Measurements from ENCODE around the gene SREBF2. TPM values are rescaled to one million over a fixed set of nuclear protein-coding genes. Genes with fewer than 3 reads are reported as not detected.

SREBF2 gene
- total RNA-seq, 1 experiment from 2014 or later, result 129 TPM

- BruUV-seq (replicated peaks), result no TSS peak
- H3K36me3 ChIP-seq (ENCODE audit: control insufficient read depth in 1 of 2, insufficient read depth in 2 of 2, low read length in 2 of 2), result peaks cover 45 to 61% of the 10 kb centered on the region in 2 experiments
- no peaks in the 10 kb centered on the region for H4K20me1 ChIP-seq (ENCODE audit: insufficient read depth)
- H3K27ac ChIP-seq (ENCODE audit: low read depth, low read length), result no peak overlapping the region
- intact Hi-C loops (cut with micrococcal nuclease), result no loop called here
- H3K4me3 ChIP-seq (replicated peaks in 1 of 2; ENCODE audit: low read depth in 1 of 2, low read length in 2 of 2), result no peak overlapping the region
- RAD21 ChIA-PET (ENCODE audit: low non-redundant PET in 1 of 2, low total read pairs in 2 of 2, uncharacterized antibody in 2 of 2, unreplicated experiment in 2 of 2), result no interaction called here
- no peaks in the 10 kb centered on the region for H3K9me2 ChIP-seq (ENCODE audit: insufficient read depth)
- H3K4me1 ChIP-seq (ENCODE audit: control insufficient read depth in 1 of 2, insufficient read depth in 2 of 2, low read length in 2 of 2), result no peaks in the 10 kb centered on the region
- no peak overlapping the region for H3K9ac ChIP-seq (ENCODE audit: low read length)
- no peak overlapping the region for H3K4me2 ChIP-seq (ENCODE audit: low read length)
- DNase-seq (ENCODE audit: low read depth, low spot score), result no peak
- no peak overlapping the region for H2AFZ ChIP-seq (ENCODE audit: low read depth, low read length, poor library complexity, severe bottlenecking)
- H3K79me2 ChIP-seq (ENCODE audit: insufficient read depth, low read length), result no peaks in the 10 kb centered on the region
- TF ChIP-seq SRF (IDR thresholded peaks at IDR 0.05; ENCODE audit: low read depth) (no peak), TCF7L2 (IDR thresholded peaks at IDR 0.05; ENCODE audit: borderline replicate concordance, extremely low read depth, insufficient read depth, insufficient read length) (no peak), FOSL1 (IDR thresholded peaks at IDR 0.05; ENCODE audit: low read depth) (no peak), RAD21 (IDR thresholded peaks at IDR 0.05; ENCODE audit: low read depth) (no peak), ELF1 (IDR thresholded peaks at IDR 0.05; ENCODE audit: borderline replicate concordance, low read depth) (no peak), ZFX (IDR thresholded peaks at IDR 0.05) (no peak), SP1 (IDR thresholded peaks at IDR 0.05; ENCODE audit: low read depth) (no peak), EGR1 (IDR thresholded peaks at IDR 0.05; ENCODE audit: low read depth) (no peak), EZH2phosphoT487 (IDR thresholded peaks at IDR 0.05; ENCODE audit: borderline replicate concordance) (no peak), EZH2 (IDR thresholded peaks at IDR 0.05) (no peak), CBX3 (IDR thresholded peaks at IDR 0.05; ENCODE audit: low read depth) (no peak)
- TF ChIP-seq, protein P1, sequence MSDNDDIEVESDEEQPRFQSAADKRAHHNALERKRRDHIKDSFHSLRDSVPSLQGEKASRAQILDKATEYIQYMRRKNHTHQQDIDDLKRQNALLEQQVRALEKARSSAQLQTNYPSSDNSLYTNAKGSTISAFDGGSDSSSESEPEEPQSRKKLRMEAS (IDR thresholded peaks at IDR 0.05), result no peak
- TF ChIP-seq, protein P2, sequence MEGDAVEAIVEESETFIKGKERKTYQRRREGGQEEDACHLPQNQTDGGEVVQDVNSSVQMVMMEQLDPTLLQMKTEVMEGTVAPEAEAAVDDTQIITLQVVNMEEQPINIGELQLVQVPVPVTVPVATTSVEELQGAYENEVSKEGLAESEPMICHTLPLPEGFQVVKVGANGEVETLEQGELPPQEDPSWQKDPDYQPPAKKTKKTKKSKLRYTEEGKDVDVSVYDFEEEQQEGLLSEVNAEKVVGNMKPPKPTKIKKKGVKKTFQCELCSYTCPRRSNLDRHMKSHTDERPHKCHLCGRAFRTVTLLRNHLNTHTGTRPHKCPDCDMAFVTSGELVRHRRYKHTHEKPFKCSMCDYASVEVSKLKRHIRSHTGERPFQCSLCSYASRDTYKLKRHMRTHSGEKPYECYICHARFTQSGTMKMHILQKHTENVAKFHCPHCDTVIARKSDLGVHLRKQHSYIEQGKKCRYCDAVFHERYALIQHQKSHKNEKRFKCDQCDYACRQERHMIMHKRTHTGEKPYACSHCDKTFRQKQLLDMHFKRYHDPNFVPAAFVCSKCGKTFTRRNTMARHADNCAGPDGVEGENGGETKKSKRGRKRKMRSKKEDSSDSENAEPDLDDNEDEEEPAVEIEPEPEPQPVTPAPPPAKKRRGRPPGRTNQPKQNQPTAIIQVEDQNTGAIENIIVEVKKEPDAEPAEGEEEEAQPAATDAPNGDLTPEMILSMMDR (IDR thresholded peaks at IDR 0.05 in 2 of 3, conservative IDR thresholded peaks at IDR 0.05 in 1 of 3; ENCODE audit: borderline replicate concordance in 1 of 3, insufficient read depth in 1 of 3, low read depth in 2 of 3, low read length in 2 of 3), result no peak
- TF ChIP-seq, protein P3, sequence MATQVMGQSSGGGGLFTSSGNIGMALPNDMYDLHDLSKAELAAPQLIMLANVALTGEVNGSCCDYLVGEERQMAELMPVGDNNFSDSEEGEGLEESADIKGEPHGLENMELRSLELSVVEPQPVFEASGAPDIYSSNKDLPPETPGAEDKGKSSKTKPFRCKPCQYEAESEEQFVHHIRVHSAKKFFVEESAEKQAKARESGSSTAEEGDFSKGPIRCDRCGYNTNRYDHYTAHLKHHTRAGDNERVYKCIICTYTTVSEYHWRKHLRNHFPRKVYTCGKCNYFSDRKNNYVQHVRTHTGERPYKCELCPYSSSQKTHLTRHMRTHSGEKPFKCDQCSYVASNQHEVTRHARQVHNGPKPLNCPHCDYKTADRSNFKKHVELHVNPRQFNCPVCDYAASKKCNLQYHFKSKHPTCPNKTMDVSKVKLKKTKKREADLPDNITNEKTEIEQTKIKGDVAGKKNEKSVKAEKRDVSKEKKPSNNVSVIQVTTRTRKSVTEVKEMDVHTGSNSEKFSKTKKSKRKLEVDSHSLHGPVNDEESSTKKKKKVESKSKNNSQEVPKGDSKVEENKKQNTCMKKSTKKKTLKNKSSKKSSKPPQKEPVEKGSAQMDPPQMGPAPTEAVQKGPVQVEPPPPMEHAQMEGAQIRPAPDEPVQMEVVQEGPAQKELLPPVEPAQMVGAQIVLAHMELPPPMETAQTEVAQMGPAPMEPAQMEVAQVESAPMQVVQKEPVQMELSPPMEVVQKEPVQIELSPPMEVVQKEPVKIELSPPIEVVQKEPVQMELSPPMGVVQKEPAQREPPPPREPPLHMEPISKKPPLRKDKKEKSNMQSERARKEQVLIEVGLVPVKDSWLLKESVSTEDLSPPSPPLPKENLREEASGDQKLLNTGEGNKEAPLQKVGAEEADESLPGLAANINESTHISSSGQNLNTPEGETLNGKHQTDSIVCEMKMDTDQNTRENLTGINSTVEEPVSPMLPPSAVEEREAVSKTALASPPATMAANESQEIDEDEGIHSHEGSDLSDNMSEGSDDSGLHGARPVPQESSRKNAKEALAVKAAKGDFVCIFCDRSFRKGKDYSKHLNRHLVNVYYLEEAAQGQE (IDR thresholded peaks at IDR 0.05; ENCODE audit: low read depth), result no peak
- H3K9me3 ChIP-seq (ENCODE audit: control insufficient read depth in 1 of 2, insufficient read depth in 1 of 2, low read depth in 1 of 2, low read length in 2 of 2), result no peaks in the 10 kb centered on the region
- H3K27me3 ChIP-seq (ENCODE audit: insufficient read depth, low read length), result no peaks in the 10 kb centered on the region
- POLR2A ChIA-PET, result no interaction called here
- CTCF ChIA-PET, result no interaction called here
- ATAC-seq, result no peak
Observed at GRCh38 chr22:41880653-41881052, 47.7 kb downstream of the SREBF2 start.
